Measurements from ENCODE around the gene METRNL.

Gene METRNL

GRCh38 chr17:83067718-83068261 is 11.6 kb upstream of the METRNL start:
- no peak for DNase-seq

- no peak for DNase-seq
These were observed 10.5 kb upstream of the METRNL start for GRCh38 chr17:83068641-83069570.

- DNase-seq: no peak
These were observed 9.9 kb upstream of the METRNL start for GRCh38 chr17:83069571-83069906.

- no peak for DNase-seq
These were observed 9.3 kb upstream of the METRNL start for GRCh38 chr17:83069931-83070742.

- DNase-seq: no peak
These were observed 8.5 kb upstream of the METRNL start for GRCh38 chr17:83070800-83071341.

- DNase-seq: no peak
These were observed 8.0 kb upstream of the METRNL start for GRCh38 chr17:83071365-83071764.

GRCh38 chr17:83071966-83072562 is 7.3 kb upstream of the METRNL start:
- DNase-seq: no peak

GRCh38 chr17:83072600-83073358 is 6.6 kb upstream of the METRNL start:
- no peak for DNase-seq

- DNase-seq: no peak
These were observed 5.9 kb upstream of the METRNL start for GRCh38 chr17:83073389-83074063.

- no peak for DNase-seq
These were observed 4.8 kb upstream of the METRNL start for GRCh38 chr17:83074486-83075223.

- no peak for DNase-seq
These were observed 4.0 kb upstream of the METRNL start for GRCh38 chr17:83075270-83075880.

- no peak for DNase-seq
These were observed 2.5 kb upstream of the METRNL start for GRCh38 chr17:83076938-83077337.

- DNase-seq: no peak
These were observed 2.0 kb upstream of the METRNL start for GRCh38 chr17:83077411-83077810.

- no peak for DNase-seq
These were observed 1.5 kb upstream of the METRNL start for GRCh38 chr17:83077939-83078338.

- DNase-seq: no peak
These were observed 744 bp upstream of the METRNL start for GRCh38 chr17:83078378-83079351.

- DNase-seq: no peak
These were observed 563 bp downstream of the METRNL start for GRCh38 chr17:83079766-83080578.

- DNase-seq: no peak
These were observed 1.1 kb downstream of the METRNL start for GRCh38 chr17:83080579-83080857.

- no peak for DNase-seq
These were observed 1.7 kb downstream of the METRNL start for GRCh38 chr17:83080858-83081683.

Data from NCI-H1694 treated with DMSO at 0.1 percent for 48 hours (cell line).